Amygdala (tissue), 56 donors: ENCODE data around the gene PSAP.
"Not testable (repeated sequence)": the region's sequence is repeated elsewhere in the genome, so short reads cannot be mapped to it uniquely, and the experiment has no call there.

ENCODE experiments used
- DNase-seq, 56 donors: peaks; one replicate each; lab custom pipeline; 2025; lab: John Stamatoyannopoulos, UW

PSAP gene

DNA sequence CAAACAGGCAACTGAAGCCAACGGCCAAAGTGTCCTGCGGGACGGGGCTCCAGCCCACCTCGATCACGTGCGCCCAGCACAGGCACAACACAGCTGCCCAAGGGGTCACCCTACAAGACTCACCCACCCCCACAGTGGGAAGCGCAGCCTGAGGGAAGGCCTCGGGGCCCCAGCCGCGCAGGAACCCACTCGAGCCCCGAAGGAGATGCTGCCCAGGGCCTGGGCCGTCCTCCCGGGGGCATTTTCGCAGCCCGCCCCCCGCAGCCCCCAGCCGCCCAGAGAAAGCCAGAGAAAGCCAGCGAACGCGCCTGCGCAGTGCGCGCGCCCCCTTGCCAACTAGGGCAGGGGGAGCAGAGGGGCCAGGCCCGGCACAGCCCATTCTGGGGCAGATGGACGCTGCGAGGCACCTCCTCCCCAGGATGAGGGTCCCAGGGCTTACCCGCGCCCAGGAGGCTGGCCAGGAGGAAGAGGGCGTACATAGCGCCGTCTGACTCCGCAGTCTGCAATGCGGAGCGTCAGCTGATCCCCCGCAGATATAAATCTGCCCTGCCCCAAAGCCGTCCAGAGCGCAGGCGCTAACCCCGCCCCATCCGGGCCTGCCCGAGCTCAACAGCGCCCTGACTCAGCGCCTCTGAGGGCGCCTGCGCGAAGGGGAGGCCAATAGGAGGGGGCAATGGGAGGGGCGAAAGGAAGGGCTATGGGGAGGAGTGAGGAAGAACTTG lies at the start of gene PSAP:
Gene PSAP, minus strand, starts transcription at position 509 of the 722 bp plus-strand sequence. Its CDS starts 30 bp downstream, at position 479.
- peak; percentile 73 to 98 (median 94) for DNase-seq

DNA sequence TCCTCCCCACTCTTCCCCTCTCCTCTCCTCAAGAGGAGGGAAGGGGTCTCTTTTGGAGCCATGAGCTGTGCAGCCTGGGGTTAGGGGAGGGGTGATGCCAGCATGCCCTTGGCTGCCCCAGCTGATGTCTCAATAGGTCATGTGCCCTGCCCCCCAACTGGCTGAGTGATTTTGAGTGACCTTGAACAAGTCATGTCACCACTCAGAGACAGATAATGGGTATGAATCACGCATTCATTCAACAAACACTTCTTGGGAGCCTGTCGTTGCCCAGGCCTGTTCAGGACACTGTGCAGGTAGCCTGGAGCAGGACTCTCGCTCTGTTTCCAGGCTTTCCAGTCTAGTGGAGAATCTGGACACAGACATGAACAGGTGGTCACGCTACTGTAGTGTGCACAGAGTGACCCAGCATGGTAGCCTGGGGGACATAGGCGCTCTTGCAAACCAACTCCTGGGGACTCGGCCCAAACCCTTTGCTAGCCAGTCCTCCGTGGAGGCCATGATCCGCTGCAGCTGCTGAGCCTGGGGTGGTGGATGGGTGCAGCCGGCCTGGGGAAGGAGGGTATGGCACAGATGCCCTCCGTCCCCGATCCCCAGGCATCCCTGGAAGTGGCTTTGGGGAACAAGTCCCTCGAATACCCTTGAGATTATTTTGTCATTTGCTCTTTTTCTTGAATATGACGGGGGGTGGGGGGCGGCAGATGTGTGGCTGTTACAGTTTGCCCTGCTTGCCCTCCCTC lies 49.6 kb upstream of the PSAP start:
- DNase-seq, result no peak

DNA sequence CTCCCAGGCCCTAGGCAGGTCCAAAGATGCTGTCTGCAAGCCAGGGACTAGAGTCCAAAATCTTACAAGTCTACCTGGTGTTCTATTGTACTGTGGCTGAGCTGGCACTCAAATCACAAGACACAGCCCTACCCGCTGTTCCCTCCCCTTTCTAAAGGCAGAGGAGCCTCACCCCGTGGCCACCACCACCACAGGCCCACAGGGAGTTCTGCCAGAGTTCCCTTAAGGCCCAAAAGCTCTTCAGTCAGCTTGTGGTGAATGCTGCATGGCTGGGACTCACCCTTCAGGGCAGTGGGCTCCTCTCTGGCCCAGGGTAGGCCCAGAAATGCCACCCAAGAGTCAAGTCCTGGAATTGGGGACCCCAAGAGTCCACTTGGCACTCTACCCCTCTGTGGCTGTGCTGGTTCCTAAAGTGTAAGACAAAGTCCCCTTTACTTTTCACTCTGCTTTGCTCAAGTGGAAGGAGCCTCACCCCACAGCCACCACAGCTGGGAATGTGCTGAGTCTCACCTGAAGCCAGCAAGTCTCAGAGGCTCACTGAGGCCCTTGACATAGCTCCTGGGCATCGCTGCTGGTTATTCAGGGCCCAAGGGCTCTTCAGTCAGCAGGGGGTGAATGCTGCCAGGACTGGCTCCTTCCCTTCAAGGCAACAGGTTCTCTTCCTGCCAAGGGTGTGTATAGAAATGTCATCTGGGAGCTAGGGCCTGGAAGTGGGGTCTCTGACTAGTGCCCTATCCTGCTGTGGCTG lies 48.8 kb upstream of the PSAP start:
- no peak for DNase-seq

DNA sequence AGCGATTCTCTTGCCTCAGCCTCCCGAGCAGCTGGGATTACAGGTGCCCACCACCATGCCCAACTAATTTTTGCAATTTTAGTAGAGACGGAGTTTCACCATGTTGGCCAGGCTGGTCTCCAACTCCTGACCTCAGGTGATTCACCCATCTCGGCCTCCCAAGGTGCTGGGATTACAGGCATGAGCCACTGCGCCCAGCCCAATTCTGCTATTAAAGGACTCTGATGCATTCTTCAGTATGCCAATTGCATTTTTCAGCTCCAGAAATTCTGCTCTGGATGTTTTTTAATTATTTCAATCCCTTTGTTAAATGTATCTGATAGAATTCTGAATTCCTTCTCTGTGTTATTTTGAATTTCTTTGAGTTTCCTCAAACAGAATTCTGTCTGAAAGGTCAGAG lies 47.3 kb upstream of the PSAP start:
- DNase-seq, result not testable (repeated sequence)

DNA sequence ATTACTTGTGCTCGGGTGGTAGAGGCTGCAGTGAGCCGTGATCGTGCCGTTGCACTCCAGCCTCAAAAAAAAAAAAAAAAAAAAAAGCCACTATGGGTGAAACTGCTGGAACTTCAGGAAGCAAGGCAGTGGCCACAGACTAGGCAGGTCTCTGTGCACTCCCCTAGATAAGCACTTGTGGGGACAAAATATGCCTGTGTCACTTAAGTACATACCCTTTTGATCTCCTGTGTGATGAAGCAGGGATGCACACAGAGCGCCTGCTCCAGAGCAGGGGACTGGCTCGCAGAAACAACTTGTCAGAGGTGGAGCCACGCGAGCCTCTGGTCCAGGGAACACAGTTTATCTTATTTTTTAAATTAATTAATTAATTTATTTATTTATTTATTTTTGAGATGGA lies 42.9 kb upstream of the PSAP start:
- DNase-seq, result no peak

DNA sequence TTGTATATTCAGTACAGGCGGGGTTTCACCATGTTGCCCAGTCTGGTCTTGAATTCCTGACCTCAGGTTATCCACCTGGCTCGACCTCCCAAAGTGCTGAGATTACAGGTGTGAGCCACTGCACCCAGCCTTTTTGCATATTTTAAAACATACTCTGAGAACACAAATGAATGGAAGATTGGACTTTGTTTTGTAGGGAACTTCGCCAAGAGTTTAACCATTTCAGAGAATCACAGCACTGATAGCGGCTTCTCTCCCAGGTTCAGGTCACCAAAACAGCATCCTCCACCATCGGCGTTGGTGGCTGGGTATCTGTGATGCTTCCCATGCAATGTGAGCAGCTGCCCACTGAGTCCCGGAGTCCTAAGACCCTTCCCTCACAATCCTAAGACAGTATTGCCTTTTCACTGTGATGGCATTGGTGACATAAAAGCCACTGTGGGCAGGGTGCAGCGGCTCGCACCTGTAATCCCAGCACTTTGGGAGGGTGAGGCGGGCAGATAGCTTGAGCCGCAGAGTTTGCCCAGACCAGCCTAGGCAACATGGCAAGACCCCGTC lies 42.3 kb upstream of the PSAP start:
- no peak for DNase-seq

DNA sequence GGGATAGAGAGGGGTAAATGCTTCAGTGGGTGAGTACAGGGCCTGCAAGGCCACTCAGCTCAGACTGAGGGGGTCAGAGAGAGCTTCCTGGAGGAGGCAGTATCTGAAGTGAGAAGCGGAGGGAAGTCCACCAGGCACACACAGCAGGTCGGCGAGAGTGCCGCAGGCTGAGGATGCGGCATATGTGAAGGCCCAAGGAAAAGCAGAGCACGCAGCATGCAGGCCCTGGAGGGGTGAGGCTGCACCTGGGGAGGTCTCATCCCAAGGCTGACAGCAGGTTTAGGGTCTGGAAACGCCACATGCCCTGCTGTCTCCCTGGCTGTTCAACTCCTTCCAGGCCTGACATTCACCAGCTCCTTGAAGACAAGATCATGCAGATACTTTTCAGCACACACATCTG lies 40.4 kb upstream of the PSAP start:
- no peak for DNase-seq

DNA sequence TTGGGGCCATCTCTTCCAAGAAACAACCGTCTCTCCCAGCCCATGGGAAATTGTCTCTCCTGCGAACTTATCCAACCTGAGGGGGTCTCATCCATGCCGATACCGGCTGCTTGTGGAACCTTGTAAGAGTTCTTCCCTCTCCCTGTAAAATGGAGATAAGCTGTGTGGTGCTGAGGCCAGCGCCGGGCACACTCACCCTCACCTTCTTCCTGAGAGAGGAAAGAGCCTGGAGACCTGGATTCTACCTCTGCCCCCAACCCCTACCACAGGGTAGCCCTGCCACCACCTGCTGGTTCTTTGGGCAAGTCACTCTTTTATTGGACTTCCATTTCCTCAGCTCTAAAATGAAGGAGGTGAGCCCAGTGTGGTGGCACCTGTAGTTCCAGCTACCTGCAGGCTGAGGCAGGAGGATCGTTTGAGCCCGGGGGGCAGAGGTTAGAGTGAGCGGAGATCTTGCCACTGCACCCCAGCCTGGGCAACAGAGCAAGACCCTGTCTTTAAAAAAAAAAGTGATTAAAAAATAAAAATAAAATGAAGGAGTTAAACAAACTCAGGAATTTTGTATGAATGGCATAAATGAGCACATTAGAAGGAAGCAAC lies 38.4 kb upstream of the PSAP start:
- DNase-seq, result no peak

DNA sequence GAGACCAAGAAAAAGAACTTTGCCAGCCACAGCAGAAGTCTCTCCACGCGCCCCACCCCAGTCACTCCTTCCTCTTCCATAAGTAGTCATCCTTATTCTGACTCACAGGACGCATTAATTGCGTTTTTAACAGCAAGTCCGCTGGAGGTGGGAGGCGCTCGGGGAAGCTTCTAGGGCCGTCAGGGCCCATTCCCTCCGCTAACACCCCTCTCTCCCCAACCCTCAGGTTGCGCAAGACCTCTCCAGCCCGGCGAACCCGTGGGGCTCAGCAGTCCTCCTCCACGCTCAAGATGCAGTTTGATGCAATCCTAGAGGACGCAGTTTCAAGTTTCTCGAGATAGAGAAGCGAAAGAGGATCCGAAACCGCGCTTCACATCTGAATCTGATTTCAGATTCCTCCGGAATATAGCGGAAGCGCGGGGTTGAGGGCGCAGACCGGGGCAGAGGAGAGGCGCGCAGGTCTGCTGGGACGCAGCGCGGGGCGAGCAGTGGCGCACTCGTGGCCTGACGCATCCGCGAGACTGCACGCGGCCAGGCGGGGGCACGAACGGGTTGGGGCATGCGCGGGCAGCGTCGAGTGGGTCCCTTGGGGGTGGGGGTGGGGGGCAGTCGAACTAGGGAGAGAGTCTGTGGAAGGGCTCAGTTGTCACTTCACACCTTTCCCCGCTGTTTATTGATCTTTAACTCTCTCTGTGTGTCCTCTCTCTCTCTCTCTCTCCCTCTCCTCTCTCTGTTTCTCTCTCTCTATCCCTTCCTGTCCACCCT lies 37.8 kb upstream of the PSAP start:
- peak in 52 of 56 donors; percentile 23 to 86 (median 69) for DNase-seq

DNA sequence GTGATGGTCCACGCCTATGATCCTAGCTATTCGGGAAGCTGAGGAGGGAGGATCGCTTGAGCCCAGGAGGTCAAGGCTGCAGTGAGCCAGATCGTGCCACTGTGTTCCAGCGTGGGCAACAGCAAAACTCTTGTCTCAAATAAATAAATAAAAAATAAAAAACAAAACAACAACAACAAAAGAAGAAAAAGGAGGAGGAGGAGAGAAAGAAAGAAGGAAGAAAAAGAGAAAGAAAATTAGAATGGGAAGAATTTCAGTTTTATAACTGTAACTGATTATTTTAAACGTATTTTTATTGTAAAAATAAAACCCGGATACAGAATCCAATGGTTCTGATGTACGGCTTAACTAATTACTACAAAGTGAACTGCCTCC lies 37.2 kb upstream of the PSAP start:
- DNase-seq, result no peak

DNA sequence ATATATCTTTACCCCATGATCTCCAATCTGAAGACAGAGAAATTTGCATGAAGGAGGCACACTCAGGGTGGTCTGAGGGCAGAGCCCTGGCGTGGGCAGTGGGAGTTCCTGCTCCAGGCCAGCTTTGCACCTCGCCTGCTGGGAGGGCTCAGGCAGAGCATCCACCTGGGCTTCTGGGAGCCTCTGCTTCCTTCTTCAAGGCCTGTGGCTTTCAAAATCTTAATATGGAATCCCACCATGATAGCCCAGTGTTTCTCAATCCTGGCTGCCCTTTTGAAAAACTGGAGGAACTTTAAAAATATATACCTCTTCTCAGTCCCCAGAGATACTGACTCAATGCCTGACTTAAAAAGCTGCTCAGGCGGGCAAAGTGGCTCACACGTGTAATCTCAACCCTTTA lies 36.7 kb upstream of the PSAP start:
- no peak for DNase-seq

DNA sequence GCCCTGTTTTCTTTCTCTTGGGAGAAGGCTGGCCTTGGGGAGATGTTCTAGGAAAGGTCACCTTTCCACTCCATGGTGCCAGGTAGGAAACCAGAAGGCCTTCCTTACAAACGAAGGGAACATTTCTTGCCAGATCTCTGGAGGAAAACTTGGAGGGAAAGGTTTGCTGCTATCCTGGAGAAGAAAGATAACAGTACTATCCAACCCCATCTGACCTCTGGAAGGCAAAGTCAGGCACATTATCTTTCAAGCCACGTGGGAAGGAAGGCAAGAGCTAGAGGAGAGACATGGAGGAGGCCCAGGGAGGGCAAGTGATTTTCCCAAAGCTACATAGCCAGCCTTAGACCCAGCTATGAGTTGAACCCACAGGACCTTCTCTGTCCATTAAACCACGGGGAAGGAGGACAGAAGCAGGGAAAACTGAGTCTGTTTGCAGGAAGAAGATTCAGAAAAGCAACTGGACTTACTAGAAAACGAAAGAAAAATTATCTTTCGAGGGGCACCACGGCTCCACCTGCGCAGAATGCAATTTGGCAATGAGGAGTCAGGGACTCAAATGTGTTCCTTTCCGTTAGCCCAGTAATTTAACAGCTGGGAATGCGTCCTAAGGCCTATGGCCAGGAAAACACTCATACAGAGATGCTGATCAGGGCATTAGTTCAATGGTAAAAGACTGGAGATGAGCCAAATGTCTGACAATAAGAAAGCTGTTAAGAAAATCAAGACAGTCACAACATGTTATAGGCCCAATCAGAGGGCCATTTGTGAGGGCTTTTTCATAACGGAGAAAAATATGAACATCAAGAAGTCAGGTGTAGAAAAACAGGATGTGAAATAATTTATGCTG lies 32.0 kb upstream of the PSAP start:
- DNase-seq, result no peak

DNA sequence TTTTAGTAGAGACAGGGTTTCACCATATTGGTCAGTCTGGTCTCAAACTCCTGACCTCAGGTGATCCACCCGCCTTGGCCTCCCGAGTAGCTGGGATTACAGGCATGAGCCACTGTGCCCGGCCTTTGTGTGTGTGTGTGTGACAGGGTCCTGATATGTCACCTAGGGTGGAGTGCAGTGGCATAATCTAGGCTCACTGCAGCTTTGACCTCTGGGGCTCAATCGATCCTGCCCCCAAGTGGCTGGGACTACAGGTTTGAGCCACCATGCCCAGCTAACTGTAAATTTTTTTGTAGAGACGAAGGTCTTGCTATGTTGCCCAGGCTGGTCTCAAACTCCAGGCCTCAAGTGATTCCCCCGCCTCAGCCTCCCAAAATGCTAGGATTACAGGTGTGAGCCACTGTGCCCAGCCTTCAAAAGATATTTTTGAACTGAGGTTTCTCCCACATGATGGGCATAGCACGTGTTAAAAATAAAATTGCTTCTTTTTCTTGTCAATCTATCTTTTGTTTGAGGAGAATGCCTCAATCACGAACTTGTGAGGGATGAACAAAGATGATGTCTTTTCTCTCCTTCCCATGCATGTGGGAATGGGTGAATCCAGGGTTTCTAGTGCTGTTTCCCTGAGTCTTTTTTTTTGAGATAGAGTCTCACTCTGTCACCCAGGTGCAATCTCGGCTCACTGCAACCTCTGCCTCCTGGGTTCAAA lies 30.8 kb upstream of the PSAP start:
- DNase-seq, result no peak

DNA sequence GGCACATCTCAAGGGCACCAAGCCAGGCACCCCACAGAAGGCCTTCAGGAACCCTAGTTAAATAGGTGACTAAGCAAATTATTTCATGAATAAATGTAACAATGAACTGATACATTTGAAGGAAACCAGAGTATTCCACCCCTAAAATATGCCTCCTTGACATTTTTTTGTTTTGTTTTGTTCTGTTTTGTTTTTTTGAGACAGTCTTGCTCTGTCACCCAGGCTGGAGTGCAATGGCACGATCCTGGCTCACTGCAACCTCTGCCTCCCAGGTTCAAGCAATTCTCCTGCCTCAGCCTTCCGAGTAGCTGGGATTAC lies 30.2 kb upstream of the PSAP start:
- not testable (repeated sequence) for DNase-seq

DNA sequence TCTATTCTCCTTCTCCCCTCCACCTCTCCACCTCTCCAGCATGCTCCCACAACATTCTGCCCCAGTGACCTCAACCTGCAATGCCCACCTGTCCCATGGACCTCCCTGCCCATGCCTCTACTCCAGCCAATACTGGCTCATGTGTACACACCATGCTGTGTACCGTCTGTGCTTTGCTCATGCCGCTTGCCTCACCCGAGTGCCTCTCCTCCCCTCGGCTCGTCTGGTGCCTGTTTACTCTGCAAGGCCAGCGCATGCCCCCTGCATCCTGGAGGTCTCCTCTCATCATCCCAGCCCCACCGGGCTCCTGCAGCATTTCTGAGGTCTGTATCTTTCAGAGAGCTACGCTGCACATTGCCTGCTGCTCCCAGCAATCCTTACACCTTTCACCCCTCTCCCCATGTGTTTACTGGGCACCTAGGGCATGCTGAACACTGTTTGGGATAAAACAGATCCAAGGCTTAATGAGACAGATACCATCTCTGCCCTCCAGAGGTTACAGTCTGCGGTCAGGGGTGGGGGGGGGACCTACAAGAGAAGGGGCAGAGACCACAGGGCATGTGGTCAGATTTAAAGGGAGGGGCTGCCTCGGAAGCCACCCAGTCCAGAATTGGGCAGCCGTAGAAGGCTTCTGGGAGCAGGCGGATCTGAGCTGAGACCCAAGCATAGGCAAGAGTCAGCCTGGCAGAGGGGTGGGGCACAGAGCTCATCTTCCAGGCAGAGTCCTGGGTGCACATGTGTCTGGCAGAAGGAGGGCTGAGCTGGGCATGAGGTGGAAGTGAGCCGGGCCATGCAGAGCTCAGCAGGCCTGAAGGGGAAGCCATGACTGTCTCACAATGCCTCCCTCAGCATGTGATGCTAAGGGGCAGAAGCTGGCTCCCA lies 29.6 kb upstream of the PSAP start:
- peak in 35 of 56 donors; percentile 12 to 71 (median 36) for DNase-seq

DNA sequence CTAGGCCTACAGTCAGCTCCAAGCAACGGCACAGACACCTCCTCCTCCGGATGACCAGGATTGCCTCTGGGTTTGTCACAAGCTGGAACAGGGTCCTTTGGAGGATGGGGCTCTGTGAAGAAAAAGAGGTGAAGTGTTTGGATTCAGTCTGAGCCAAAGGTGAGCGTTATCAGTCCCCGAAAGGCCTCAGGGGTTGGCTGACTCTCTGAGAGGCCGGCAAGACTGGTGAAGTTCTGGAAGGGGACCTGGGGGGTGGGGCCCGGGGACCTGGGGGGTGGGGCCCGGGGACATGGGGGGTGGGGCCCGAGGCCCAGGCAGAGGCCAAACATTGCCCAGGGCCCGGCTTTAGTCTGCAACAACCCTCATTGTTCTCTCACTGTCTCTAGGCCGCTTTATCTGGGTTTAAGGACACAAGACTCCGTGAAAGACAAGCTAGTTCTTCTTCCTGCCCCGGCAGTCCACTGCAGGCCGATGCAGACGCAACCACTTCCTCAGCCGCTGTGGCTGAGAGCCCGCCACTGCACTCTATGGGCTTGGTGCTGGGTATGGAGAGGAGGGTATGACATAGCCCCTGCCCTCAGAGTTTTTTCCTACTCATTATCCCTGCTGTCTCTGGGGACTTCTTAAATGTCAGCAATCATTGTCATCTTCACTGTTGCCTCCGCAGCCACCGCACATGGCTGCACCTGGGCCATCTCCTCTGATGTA lies 27.4 kb upstream of the PSAP start:
- DNase-seq, result peak in 5 of 56 donors; percentile 9 to 25 (median 11)

DNA sequence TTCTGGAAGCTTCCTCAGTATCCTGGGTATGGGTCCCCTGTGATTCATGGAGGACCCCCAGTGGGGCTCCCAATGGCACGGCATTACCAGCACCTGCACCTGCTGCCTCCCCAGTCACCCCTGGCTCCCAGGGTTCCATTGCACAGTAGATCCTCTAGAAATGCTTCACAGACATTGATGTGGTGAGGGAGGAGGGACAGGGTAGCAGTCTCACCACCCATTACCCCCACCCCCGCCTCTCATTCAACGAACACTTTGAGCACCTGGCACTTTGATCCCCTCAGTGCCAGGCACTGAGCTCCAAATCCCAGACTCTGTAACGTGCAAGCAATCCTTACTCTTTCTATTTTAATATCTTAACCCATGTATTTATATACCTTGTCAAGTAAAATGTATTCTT lies 26.8 kb upstream of the PSAP start:
- DNase-seq, result no peak
